ENCODE results near the gene DDO.

Gene DDO

DNA sequence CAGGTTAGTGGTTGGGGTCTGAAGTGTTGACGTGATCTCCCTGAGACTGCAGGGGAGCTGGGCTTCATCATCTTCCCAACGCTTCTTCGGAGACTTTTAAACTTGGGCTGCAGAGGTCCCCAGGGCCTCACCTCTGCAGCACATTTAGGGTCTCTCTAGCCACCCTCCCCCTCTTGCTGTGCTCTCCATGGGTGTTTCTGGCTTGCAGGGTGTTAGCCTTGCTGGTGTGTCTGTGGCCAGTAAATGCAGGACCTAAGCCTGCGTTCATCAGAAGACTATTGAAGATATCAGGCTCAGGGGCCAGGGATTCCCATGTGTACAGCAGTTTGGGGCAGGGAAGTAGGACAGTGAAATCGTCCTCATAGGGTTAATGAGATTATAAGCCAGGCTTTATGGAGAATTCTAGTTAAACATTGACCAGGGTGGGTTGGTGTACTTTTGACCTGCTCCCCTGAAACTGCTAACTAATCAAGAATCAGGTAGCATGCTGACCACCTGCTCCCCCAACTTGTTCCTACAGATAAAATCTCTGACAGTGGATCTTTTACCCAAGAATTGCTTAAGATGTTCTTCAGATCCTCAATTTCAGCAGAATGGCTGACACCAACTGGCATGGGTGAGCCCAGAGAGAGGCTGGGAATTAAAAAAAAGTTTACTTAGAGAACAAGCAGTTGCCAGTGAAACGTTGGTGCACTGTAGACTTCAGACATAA lies 3.8 kb upstream of the DDO start:
- no peak for DNase-seq (ENCODE audit: low read depth)

DNA sequence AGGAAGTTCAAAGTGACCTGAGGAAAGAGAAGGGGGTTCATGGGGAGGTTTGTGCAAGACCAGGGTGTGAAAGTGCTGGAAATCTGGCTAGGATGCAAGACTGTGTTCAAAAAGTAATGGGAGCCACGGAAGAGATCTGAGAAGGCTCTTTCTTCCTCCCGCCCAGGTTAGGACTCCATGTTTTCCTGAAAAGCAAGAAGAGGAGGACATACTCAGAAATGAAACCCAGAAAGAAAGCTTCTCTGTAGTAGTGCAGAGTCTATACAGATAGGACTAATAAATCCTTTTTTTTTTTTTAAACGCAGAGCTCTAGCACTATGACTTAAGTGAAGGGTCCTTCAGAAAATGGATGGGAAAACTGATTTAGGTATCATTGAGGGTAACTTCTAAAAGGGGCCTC lies 3.2 kb upstream of the DDO start:
- DNase-seq (ENCODE audit: low read depth): no peak

DNA sequence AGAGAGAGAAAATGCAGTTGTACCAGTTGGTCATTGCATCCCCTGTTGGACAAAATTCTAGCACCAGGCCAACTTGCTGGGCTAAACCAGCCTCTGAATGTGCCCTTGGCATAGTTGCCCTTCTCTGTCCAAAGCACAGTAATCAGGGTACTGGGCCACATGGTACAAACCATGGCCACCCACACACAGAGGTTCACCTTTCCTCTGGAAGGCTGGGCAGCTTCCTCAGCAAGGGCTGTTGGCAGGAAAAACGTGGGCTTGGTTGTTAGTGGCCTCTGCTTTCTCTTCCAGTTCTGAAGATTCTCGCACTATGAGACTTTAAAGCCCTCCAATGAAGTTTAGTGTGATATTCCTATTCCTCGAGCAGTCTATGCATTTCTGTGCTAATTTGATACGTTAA lies 706 bp downstream of the DDO start:
- no peak for DNase-seq (ENCODE audit: low read depth)

DNA sequence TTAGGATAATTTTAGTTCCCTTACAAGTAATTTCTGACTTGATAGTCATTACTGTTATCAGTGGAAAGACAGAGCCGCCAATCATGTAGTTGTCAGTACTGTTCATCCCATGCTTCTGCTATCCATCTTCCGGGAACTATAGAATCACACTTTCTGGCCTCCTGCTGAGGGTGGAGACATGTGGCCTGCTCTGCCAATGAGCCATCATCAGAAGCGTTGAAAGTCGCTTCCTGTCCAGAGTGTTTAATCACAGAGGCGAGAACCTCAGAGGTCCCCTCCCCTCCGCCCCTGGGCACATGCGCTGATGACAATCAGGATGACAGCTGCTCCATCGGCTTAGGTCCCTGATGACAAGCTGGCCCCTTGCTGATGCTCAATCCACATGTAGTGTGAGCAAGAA lies 3.0 kb downstream of the DDO start:
- no peak for DNase-seq (ENCODE audit: low read depth)

DNA sequence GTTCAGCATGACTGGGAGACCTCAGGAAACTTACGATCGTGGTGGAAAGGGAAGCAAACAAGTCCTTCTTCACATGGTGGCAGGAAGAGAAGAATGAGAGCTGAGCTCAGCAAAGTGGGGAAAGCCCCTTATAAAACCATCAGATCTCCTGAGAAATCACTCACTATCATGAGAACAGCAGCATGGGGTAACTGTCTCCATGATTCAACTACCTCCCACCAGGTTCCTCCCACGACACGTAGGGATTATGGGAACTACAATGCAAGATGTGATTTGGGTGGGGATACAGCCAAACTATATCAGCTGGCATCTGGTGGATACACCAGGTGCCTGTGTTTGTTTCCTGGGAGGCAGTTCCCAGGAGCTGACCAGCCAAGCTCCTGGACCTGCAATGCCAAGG lies 4.9 kb downstream of the DDO start:
- DNase-seq (ENCODE audit: low read depth): no peak

DNA sequence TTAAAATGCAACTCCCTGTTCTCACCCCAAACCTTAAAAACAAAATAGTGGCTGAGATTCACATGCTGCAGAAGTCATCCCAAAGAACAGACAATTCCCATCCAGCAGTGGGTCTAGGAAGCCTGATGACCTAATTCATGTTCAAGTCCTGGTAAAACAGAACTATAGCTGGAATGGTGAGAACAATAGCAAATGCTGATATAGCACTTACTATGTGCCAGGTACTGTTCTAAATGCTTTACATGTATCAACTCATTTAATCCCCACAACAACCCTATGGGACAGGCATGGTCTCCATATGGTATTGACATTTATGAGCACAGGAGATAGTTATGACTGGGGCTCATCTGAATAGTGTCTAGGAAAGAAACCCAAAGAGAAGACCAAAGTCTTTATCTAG lies 5.6 kb downstream of the DDO start:
- DNase-seq (ENCODE audit: low read depth): no peak

DNA sequence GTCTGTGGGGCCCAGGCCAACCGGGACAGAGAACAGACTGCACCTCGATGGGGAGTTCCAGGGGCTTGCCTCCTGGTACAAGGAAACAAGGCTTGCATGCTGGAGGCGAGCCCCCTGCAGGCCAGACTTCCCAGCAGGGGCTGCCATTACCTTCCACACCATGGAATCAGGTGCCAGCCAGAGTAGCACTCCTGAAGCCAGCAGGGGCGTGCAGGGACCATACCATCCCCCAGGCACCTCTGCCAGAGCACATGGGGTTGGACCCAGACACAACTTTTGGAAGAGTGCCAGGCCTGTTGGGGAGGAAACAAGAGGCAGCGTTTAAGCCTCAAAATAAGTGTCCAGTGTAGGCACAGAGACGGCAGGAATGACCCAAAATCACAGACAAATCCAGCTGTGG lies 6.5 kb downstream of the DDO start:
- no peak for DNase-seq (ENCODE audit: low read depth)

DNA sequence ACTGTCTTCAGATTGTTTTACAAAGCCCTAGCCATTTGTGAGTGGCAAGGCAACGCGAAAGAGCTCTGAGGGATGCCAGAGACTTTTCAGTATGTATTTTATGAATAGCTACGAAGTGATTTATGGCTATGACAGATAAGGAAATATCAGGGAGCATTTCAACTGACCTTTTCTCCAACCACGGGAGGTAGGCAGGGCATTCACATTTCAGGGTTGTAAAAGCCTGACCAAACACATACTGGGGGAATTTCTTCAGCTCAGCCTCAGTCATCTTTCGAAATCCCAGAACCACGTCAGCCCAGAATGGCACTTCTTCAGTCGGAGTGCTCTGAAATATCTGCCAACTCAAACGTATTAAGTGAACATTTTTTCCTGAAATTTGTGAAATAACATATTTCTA lies 10.8 kb downstream of the DDO start:
- no peak for DNase-seq (ENCODE audit: low read depth)

DNA sequence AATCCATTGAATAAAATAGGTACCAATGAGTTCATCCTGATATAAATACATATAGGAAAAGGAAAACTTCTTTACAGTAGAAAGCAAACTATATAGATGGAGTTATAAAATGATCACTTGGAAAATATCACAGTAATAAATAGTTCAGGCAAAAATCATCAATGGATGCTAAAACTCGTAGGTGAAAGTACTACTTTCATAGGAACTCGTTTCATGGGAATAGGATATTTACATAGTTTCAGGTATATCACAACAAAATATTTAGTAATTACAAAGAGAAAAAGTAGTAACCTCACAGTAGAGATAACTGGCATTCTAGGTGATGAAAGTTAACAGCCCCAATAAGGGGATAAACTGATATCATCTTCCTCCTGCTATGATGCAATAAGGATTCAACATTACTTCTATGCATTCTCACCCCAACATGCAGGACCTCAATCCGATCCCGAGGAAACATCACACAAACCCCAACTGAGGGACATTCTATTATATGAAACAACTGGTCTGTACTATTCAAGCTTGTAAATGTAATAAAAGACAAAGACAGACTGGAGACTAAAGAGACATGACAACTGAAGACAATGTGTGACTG lies 13.7 kb downstream of the DDO start:
- no peak for DNase-seq (ENCODE audit: low read depth)

DNA sequence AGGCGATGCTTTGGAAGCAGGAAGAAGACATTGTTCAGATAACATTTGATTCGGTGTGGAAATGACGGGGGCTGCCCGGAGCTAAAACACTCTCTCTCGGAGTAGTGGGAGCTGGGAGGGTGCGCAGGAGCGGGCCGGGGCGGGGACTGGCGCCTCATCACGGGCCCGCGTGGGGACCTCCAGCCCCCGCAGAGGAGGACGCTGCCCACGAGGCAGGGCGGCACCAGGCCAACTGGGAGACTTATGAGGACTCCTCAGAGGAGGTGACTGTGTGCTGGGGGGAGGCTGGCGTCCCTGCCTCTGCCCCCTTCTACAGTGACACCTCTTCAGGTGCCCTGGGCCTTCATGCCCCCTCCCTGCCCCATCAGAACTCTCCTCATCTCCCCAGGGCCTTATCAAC lies 15.2 kb downstream of the DDO start:
- DNase-seq (ENCODE audit: low read depth): no peak

DNA sequence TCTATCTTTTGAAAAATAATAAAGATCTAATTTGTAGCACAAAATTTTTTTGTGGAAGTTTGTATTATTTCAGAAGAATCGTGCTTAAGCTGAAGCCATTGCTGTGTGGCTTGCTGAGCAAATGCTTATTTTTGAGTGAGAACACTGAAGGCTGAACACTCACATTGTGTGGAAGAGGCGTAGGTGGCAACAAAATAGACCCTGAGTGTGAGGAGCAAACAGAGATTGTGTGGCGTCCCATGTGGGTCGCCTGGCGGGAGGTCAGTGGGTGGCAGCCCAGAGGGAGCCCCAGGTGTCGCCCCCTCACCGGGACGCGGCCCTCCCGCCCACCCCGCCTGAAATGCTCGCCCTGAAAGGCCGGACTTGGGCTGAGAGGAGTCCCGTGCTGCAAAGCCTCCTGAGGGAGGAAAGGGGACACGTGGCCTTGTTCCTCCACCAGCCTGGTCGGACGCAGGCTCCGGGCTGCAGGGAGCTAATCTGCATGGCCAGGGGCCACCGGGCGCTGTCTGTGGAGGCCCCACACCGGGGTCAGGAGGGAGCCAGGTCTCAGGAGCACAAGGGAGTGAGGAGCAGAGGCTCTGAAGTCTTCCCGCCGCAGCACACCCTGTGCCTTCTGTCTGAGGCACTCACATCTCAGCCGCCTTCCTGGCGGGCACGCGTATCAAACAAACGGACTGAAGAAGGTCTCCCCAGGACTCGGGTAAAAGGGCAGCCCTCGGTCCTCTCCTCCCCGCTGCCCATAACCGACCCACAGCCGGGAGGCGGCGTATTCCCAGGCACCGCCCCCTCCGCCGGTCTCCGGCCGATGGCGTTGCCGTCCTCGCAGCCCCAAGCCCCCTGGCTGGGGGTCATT lies 15.9 kb downstream of the DDO start:
- no peak for DNase-seq (ENCODE audit: low read depth)

DNA sequence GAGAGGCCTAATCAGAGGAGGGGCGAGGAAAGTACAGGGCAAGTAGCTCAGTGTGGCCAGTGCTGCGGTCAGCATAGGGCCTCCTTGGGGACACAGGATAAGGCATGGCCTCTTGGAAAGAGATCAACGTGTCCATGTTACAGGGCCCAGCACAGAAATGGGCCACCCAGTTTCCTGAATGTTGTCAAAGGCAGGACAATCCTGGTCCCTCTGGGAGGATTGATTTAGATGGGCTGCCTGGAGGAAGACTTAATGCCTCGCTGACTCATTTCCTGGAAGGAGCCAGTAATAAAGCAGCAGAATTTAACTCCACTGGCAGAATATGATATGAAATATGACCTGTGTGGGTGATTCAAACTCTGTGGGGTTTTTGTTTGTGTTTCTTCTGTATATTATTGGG lies 16.6 kb downstream of the DDO start:
- DNase-seq (ENCODE audit: low read depth): no peak

DNA sequence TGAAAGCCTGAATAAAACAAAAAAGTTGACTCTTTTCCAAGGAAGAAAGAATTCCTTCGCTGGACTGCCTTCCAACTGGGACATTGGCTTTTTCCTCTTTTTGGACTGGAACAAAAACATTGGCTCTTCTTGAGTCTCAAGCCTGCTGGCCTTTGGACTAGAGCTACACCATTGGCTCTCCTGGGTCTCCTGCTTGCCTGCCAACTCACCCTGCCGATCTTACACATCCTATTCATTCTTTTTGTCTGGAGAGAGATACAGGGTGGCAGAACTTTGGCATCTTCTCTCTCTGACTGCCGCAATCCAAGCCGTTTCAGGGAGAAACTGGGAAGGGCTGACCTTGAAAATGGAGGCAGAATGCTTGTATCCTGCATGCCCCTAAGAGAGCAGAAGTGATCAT lies 20.2 kb downstream of the DDO start:
- no peak for DNase-seq (ENCODE audit: low read depth)

DNA sequence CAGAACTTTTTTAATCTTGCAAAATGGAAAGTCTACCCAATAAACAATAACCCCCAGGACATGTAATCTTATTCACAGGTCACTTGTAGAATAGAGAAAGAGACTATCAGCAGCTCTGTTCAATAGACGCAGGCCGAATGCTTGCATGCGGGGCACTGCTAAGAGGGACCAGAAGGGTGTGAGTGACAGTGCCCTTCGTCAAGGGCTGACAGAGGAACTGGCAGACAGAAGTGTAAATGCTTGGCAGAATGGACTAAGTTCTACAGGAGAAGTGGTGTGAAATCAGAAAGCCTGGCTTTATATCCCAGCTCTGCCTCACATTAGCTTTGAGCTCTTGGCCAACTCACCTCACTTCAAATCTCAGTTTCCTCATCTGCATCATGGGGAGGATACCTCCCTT lies 21.0 kb downstream of the DDO start:
- no peak for DNase-seq (ENCODE audit: low read depth)

DNA sequence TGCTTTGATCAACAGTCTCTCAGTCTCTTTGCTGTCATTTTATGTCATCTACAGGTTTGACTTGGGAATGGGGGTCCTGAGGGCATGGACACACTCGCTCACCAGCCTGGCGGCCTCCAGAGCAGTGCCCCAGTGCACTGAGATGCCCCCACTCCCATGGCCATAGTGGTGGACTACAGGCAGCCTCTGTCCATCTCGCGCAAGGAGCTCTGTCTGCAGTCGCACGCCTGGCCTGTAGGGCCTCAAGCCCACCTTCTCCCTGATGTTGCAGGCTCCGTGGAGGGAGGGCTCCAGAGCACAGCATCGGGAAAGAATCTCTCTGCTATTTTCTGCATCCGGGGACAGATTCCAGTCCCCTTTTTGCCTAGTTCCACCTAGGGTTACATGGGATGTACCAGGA lies 22.6 kb downstream of the DDO start:
- no peak for DNase-seq (ENCODE audit: low read depth)

DNA sequence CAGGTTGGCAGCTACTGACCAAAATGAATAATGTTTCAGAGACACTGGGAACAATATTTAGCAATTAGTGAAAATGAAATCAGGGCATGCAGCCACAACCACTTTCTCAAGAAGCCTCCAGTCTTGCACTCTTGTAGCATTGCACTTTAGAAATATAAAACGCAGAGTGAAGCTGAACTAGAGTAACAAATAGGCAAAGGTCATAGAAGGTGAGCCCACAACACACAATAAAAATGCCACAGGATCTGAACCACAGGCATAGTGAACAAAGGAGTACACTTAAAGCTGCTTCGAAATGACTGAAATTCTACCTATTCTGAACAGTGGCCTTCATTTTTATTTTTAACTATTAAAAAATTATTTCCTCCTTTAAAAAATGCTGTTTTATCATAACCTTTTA lies 25.0 kb downstream of the DDO start:
- DNase-seq (ENCODE audit: low read depth): no peak

DNA sequence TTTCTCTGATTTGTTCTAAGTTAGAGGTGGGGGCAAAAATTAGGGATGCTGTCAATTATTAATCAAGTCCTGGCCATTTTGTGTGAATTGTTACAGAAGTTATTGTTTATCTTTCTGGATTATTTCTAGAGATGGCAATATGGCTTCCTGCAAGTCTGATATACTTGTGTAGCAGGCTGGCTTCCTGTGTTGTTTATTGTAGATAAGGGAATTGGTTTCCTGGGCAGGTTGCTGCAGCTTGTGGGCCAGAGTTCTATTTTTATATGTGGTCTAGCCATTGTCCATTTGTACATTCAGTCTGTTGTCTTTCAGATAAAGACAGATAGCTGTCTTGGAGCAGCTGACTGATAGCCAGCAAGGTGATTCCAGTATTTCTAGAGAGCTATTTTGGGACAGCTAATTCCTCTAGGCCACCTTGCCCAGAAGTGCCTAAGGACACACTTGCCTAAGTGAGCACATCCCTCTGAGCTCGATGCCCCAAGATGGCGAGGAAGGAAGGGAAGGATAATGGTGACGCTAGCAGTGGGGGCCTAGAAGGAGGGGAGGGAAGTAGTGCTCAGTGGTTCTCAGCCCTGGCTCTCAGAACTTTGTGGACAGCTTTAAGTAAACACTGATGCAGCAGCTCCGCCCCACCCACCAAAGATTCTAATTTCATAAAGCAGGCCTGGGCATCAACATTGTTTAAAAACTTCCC lies 25.5 kb downstream of the DDO start:
- no peak for DNase-seq (ENCODE audit: low read depth)

DNA sequence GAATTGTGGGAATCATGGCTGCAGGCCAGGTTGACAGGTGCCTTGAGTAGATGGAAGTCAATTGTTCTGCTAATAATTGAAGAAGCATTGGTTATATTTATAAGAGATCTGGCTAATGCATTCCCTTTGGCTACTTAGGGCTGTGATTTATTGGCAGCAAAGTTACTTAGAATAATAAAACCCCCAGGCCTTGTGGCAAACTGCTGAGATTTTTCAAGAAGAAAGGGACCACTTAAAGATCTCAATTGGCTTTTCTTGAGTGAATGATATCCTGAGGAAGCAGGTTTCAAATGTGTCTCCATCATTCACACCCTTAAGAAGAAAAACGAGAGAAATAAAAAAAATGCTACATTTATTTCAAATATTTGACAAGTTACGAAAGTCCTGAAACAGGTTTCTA lies 27.4 kb downstream of the DDO start:
- DNase-seq (ENCODE audit: low read depth): no peak

DNA sequence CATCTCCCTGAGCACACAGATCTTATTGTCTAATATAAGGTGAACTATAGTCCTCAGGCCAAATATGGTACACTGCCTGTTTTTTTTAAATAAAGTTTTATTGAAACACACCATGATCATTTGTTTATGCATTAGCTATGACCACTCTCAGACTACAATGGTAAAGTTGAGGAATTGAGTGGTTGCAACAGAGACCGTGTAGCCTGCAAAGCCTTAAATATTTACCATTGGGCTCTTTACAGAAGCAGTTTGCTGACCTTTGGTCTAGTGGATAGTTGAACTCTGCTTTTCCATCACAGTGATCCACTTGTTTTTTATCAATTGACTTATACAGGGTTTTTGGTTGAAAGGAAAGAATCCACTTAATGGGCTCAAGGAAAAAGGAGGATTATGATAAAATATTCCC lies 29.9 kb downstream of the DDO start:
- no peak for DNase-seq (ENCODE audit: low read depth)

DNA sequence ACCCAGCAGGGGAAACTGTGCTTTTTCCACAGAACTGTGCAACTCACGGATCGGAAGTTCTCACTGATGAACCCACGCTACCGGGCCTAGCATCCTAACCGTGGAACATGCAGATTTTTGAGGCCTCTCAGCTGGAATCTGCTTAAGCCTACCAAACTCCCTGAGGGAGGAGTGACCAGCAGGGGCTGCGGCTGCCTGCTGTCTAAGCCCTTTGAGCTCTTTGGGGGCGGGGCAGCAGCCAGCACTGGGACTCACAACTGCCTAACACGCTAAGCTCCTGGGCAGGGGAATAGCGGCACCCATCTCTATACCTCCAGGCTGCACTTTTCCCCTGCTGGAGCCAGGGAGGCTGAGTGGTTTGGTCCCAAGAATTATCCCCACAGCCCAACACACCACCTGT lies 36.8 kb downstream of the DDO start:
- no peak for DNase-seq (ENCODE audit: low read depth)

DNA sequence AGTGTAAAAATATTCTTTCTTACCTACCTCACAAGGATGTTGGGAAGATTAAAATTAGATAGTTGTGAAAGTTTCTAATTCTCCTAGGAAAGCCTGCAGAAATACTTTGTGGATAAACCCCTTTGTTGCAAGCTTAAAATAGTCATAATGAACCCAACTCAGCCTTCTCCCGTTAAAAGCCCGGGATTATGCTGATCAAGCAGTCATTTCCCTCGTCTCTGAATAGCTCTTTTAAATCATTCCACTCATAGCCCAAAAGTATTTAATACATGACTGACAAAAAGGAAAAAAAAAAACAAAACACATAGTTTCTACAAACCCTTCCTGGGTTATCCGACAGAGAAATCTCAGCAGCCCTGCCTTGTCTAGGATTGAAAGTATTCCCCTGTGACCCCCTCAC lies 46.3 kb downstream of the DDO start:
- no peak for DNase-seq (ENCODE audit: low read depth)

DNA sequence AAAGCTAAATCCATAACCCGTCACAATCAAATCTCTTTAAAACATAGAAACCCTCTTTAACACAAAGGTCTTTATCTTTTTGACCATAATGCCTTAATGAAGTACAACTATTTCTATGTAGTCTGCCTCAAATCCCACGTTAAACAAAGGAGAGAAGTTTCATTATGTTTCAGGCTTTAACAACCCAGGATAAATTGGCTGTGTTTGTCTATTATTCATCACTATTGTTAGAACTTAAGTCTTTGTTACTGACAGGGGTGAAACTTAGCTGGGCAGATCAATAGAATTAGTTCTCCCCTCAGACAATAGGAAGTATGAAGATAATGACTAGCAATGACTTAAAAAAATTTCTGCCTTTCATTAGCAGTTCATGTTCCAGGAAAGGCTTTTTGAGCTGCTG lies 47.1 kb downstream of the DDO start:
- no peak for DNase-seq (ENCODE audit: low read depth)

DNA sequence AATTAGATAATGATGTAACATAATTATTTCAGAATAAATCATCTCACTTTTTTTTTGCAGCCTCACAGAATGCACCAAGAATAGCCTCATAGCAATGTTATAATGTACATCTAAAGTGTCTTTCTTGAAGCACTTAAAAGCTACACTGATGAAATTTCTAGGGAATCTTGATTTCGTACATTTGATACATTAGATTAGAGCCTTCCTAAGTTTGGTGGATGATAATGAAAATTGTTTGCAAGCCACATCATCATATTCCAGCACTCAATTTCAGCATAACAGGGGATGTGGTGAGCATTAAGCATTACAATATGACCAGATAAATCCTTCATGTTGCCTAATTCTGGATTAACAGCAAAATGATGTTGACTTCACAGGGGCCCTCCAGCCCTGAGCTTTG lies 47.5 kb downstream of the DDO start:
- DNase-seq (ENCODE audit: low read depth): no peak

All from activated T-cell treated with anti-CD3 and anti-CD28 coated beads for 1 hour (primary cell).